ENCODE measurements around the gene RCN1.
A peak's percentile ranks its signal among the peaks of the same experiment; 100 is the strongest.

Gene RCN1

GRCh38 chr11:32137263-32137662 is 46.4 kb downstream of the RCN1 start (continued):
- TF ChIP-seq ZFP37 (tag by site-specific recombination; IDR thresholded peaks at IDR 0.05) (0 out of 2 replicates have a peak, but pooled peaks have one; percentile 33), ZNF600 (tag by site-specific recombination; IDR thresholded peaks at IDR 0.05) (0 out of 2 replicates have a peak, but pooled peaks have one; percentile 42), ZBTB21 (tag by site-specific recombination; IDR thresholded peaks at IDR 0.05) (peak; percentile 78), ZNF629 (tag by site-specific recombination; IDR thresholded peaks at IDR 0.05) (peak; percentile 88), ZNF692 (tag by site-specific recombination; IDR thresholded peaks at IDR 0.05) (0 out of 2 replicates have a peak, but pooled peaks have one; percentile 23), ZNF639 (tag by site-specific recombination; IDR thresholded peaks at IDR 0.05) (peak; percentile 54; the same call in 1 of the 2 replicates)

- no peak for TF ChIP-seq KLF10 (tag by site-specific recombination; IDR thresholded peaks at IDR 0.05)
- TF ChIP-seq BCL11B (tag by site-specific recombination; IDR thresholded peaks at IDR 0.05; ENCODE audit: low read depth): no peak
- no peak for TF ChIP-seq TSHZ1 (tag by site-specific recombination; IDR thresholded peaks at IDR 0.05; ENCODE audit: borderline replicate concordance)
- no peak for TF ChIP-seq ZNF544 (tag by site-specific recombination; IDR thresholded peaks at IDR 0.05)
- no peak for TF ChIP-seq ZNF416 (tag by site-specific recombination; IDR thresholded peaks at IDR 0.05)
- TF ChIP-seq YY2 (tag by site-specific recombination; IDR thresholded peaks at IDR 0.05): no peak
- no peak for TF ChIP-seq ZNF624 (tag by site-specific recombination; IDR thresholded peaks at IDR 0.05)
- TF ChIP-seq MZF1 (tag by site-specific recombination; IDR thresholded peaks at IDR 0.05; ENCODE audit: borderline replicate concordance): no peak
- TF ChIP-seq HOXA7 (CRISPR knock-in tag; IDR thresholded peaks at IDR 0.05; ENCODE audit: borderline replicate concordance): no peak
- CTCF ChIA-PET: interaction anchor here (1.1 to 1.3 kb wide), 2 partner anchors 20 to 84 kb away, joined by 3 read pairs; no protein-coding TSS in a partner anchor
These were observed 47.0 kb downstream of the RCN1 start for GRCh38 chr11:32137869-32138268.

GRCh38 chr11:32138902-32139301 is 48.0 kb downstream of the RCN1 start:
- ChIA-PET CTCF (no interaction called here), POLR2A (no interaction called here)
- no peaks in the 10 kb centered on the region for H3K36me3 ChIP-seq (ENCODE audit: control insufficient read depth in 2 of 2, insufficient read depth in 1 of 2, low read length in 2 of 2)
- no peak overlapping the region for H3K4me3 ChIP-seq (ENCODE audit: low read depth, low read length)
- no peaks in the 10 kb centered on the region for H3K4me1 ChIP-seq (ENCODE audit: control insufficient read depth, insufficient read depth, low read length)
- no peak overlapping the region for H3K27ac ChIP-seq (ENCODE audit: extremely low read depth, low read depth, low read length)
- no peaks in the 10 kb centered on the region for H3K9me3 ChIP-seq (ENCODE audit: control insufficient read depth, insufficient read depth, low read depth, low read length)
- TF ChIP-seq ZNF214 (tag by site-specific recombination; IDR thresholded peaks at IDR 0.05; ENCODE audit: borderline replicate concordance): no peak
- TF ChIP-seq ZFP69B (tag by site-specific recombination; IDR thresholded peaks at IDR 0.05): no peak
- no peak for TF ChIP-seq PRDM2 (tag by site-specific recombination; IDR thresholded peaks at IDR 0.05; ENCODE audit: borderline replicate concordance)
- no peak for TF ChIP-seq ZNF266 (tag by site-specific recombination; IDR thresholded peaks at IDR 0.05; ENCODE audit: low read depth)
- no peak for TF ChIP-seq PBX3 (CRISPR knock-in tag; IDR thresholded peaks at IDR 0.05)
- TF ChIP-seq ZNF133 (tag by site-specific recombination; IDR thresholded peaks at IDR 0.05): no peak

More at GRCh38 chr11:32137869-32138268, 47.0 kb downstream of the RCN1 start:
- Histone ChIP-seq H3K4me3 (ENCODE audit: low read depth, low read length) (no peak overlapping the region), H3K36me3 (ENCODE audit: control insufficient read depth in 2 of 2, insufficient read depth in 1 of 2, low read length in 2 of 2) (no peaks in the 10 kb centered on the region), H3K4me1 (ENCODE audit: control insufficient read depth, insufficient read depth, low read length) (no peaks in the 10 kb centered on the region), H3K27ac (ENCODE audit: extremely low read depth, low read depth, low read length) (no peak overlapping the region), H3K9me3 (ENCODE audit: control insufficient read depth, insufficient read depth, low read depth, low read length) (no peaks in the 10 kb centered on the region)
- POLR2A ChIA-PET: no interaction called here
